GM18508 (cell line): Measurements from ENCODE around the gene PRKAR1B.

Experiments
- ATAC-seq: cut with Tn5 transposase; IDR thresholded peaks from one replicate; pipeline ENCODE4 v1.9.1; 2021; ENCODE audit warnings: moderate number of reproducible peaks; ENCODE audit not compliant: insufficient read depth, unreplicated experiment

The PRKAR1B gene

GRCh38 chr7:698515-699475, 28.3 kb downstream of the PRKAR1B start:
- no peak for ATAC-seq

GRCh38 chr7:696812-697551, 30.1 kb downstream of the PRKAR1B start:
- no peak for ATAC-seq

GRCh38 chr7:696426-696811, 30.7 kb downstream of the PRKAR1B start:
- no peak for ATAC-seq

- ATAC-seq, result no peak
These were observed 33.8 kb downstream of the PRKAR1B start for GRCh38 chr7:693280-693679.

GRCh38 chr7:691361-692045, 35.6 kb downstream of the PRKAR1B start:
- no peak for ATAC-seq

GRCh38 chr7:690478-691360, 36.4 kb downstream of the PRKAR1B start:
- ATAC-seq, result no peak

GRCh38 chr7:685540-685939, 41.5 kb downstream of the PRKAR1B start:
- no peak for ATAC-seq

- no peak for ATAC-seq
These were observed 42.7 kb downstream of the PRKAR1B start for GRCh38 chr7:684416-684815.

- ATAC-seq, result no peak
These were observed 43.4 kb downstream of the PRKAR1B start for GRCh38 chr7:683526-684205.

- ATAC-seq, result no peak
These were observed 44.3 kb downstream of the PRKAR1B start for GRCh38 chr7:682810-683209.

- no peak for ATAC-seq
These were observed 45.4 kb downstream of the PRKAR1B start for GRCh38 chr7:681551-682307.

GRCh38 chr7:680411-681127, 46.5 kb downstream of the PRKAR1B start:
- no peak for ATAC-seq

GRCh38 chr7:676972-677385, 50.1 kb downstream of the PRKAR1B start:
- no peak for ATAC-seq

GRCh38 chr7:676246-676971, 50.7 kb downstream of the PRKAR1B start:
- ATAC-seq, result no peak

- ATAC-seq, result no peak
These were observed 52.3 kb downstream of the PRKAR1B start for GRCh38 chr7:674454-675410.
